Right lobe of liver (tissue), 6 donors: Measurements from ENCODE around the gene PLOD3. TPM values are rescaled to one million over a fixed set of nuclear protein-coding genes. Genes with fewer than 3 reads are reported as not detected.

Experiments used
- ATAC-seq, 4 donors: fragments of 200-7000 bp; cut with Tn5 transposase; one replicate each; pipeline ENCODE4 v1.9.1; 2020; ENCODE audit warnings: mild to moderate bottlenecking in 4 of 4, moderate library complexity in 4 of 4
- DNase-seq, 3 donors: peaks; one replicate each; pipeline ENCODE4 v3.0.0-alpha.2; 2020
- H3K27ac ChIP-seq, 3 donors: fragments of 200-600 bp; one replicate each; pipeline ENCODE4 v1.8.0; 2022
- H3K27me3 ChIP-seq, 2 donors: fragments of 200-600 bp; one replicate each; pipeline ENCODE4 v1.8.0; 2022
- H3K36me3 ChIP-seq, 4 donors: fragments of 200-600 bp; sonication (generic) in 1 of 4; one replicate each; pipeline versions ENCODE4 v1.5.1 to v1.8.0; 2017 to 2022; ENCODE audit warnings: control low read depth in 1 of 4
- H3K4me1 ChIP-seq, 4 donors: fragments of 200-600 bp; sonication (generic) in 1 of 4; one replicate each; pipeline versions ENCODE4 v1.5.1 to v1.8.0; 2017 to 2022; ENCODE audit warnings: control low read depth in 1 of 4
- H3K4me3 ChIP-seq, 3 donors: fragments of 200-600 bp; one replicate each; pipeline ENCODE4 v1.8.0; 2022
- H3K9me3 ChIP-seq, 4 donors: fragments of 200-600 bp; sonication (generic) in 1 of 4; one replicate each; pipeline versions ENCODE4 v1.5.1 to v1.8.0; 2017 to 2022; ENCODE audit warnings: control low read depth in 1 of 4
- CTCF ChIP-seq, 4 donors: fragments of 200-600 bp in 3 of 4; fragments of 450-650 bp in 1 of 4; IDR thresholded peaks; one replicate each; pipeline versions ENCODE4 v1.5.1 to v1.8.0; 2016 to 2022; ENCODE audit warnings: antibody characterized with exemption in 4 of 4, mild to moderate bottlenecking in 2 of 4
- POLR2A ChIP-seq: fragments of 450-650 bp; IDR thresholded peaks from one replicate; pipeline ENCODE4 v1.6.1; 2017; ENCODE audit warnings: antibody characterized with exemption, mild to moderate bottlenecking
- WGBS: methylation state at CpG from one replicate; pipeline ENCODE4 v1.1.6; 2018; ENCODE audit warnings: low coverage, low lambda C conversion rate; ENCODE audit not compliant: insufficient coverage; ENCODE audit errors: missing lambda C conversion rate; 5-methylcytosine and 5-hydroxymethylcytosine counted together
- intact Hi-C, 2 donors: fragments of 100-400 bp; cut with DNase I; formaldehyde crosslinking; loops; one replicate each; pipeline versions ENCODE4 v1.11.2 to v1.14.1; 2022
- total RNA-seq, 6 experiments: library from RNA; depleted of rRNA in 2 of 6; stranded (reverse); fragments of >200 nt in 2 of 6; fragmentation: NEBNext Ultra II Directional in 3 of 6; extraction: Animal tissue kit (Norgen Biotek cat#: 25700) in 3 of 6; gene quantifications; one replicate each; pipeline versions ENCODE4 v1.1.0 to v1.2.4, GENCODE V29; 2016 to 2023
- donor health status: DM: no; HTN: yes; CAD: no.
- donor health status: DM: no; HTN: no; CAD: no.
- donor health status: DM: no; HTN: no; CAD: no.
- donor health status: DM: no; HTN: yes; CAD: no.
- donor health status: DM: no; HTN: yes; CAD: no.

PLOD3 gene
- total RNA-seq, 6 experiments from 2014 or later, result 41.7 to 57.5 (median 54.3) TPM

- no peaks in the 10 kb centered on the region for H3K9me3 ChIP-seq
- peaks cover 0 to 37% (median 18%) of the 10 kb centered on the region in 4 donors for H3K4me1 ChIP-seq
- intact Hi-C loops, result no loop called here
- DNase-seq, result no peak
- 74% methylated on average over 11 of the region's 12 CpGs for WGBS
- no peak overlapping the region for H3K27ac ChIP-seq
- H3K36me3 ChIP-seq, result peaks cover 0 to 17% (median 6%) of the 10 kb centered on the region in 4 donors
- ATAC-seq, result no peak
- H3K4me3 ChIP-seq, result no peak overlapping the region
- no peaks in the 10 kb centered on the region for H3K27me3 ChIP-seq
- TF ChIP-seq CTCF (IDR thresholded peaks at IDR 0.05) (no peak), POLR2A (no peak)
These were observed 23.6 kb upstream of the PLOD3 start for GRCh38 chr7:101241015-101241363.

- H3K36me3 ChIP-seq, result peaks cover 0 to 17% (median 6%) of the 10 kb centered on the region in 4 donors
- H3K27me3 ChIP-seq, result no peaks in the 10 kb centered on the region
- TF ChIP-seq CTCF (IDR thresholded peaks at IDR 0.05) (no peak), POLR2A (no peak)
- DNase-seq, result peak in 1 of 3 donors; percentile 35
- WGBS, result 77% methylated on average over 14 of the region's 32 CpGs
- no peak for ATAC-seq
- no peak overlapping the region for H3K27ac ChIP-seq
- H3K9me3 ChIP-seq, result no peaks in the 10 kb centered on the region
- H3K4me1 ChIP-seq, result peaks cover 0 to 32% (median 16%) of the 10 kb centered on the region in 4 donors
- intact Hi-C loops, result no loop called here
- no peak overlapping the region for H3K4me3 ChIP-seq
These were observed 23.0 kb upstream of the PLOD3 start for GRCh38 chr7:101240226-101241014.

GRCh38 chr7:101239951-101240220 lies 22.5 kb upstream of the PLOD3 start:
- no peak for TF ChIP-seq POLR2A
- no peak for TF ChIP-seq CTCF (IDR thresholded peaks at IDR 0.05)

GRCh38 chr7:101239191-101239950 lies 22.0 kb upstream of the PLOD3 start:
- Histone ChIP-seq H3K27ac (peak overlapping the region; percentile 79 to 97 (median 81)), H3K4me3 (no peak overlapping the region), H3K4me1 (peaks cover 0 to 30% (median 15%) of the 10 kb centered on the region in 4 donors), H3K36me3 (peaks cover 0 to 17% (median 6%) of the 10 kb centered on the region in 4 donors), H3K27me3 (no peaks in the 10 kb centered on the region), H3K9me3 (no peaks in the 10 kb centered on the region)
- ATAC-seq (peak in 3 of 4 donors; percentile 3 to 5 (median 4)), DNase-seq (peak in 1 of 3 donors; percentile 53)
- intact Hi-C loops, result no loop called here
- WGBS, result 50% methylated on average over 15 of the region's 27 CpGs
- no peak for TF ChIP-seq CTCF (IDR thresholded peaks at IDR 0.05)

More at GRCh38 chr7:101239951-101240220, 22.5 kb upstream of the PLOD3 start:
- ATAC-seq, result no peak
- intact Hi-C loops, result no loop called here
- DNase-seq, result no peak
- no peak overlapping the region for H3K4me3 ChIP-seq
- no peaks in the 10 kb centered on the region for H3K27me3 ChIP-seq
- H3K9me3 ChIP-seq, result no peaks in the 10 kb centered on the region
- peaks cover 0 to 30% (median 15%) of the 10 kb centered on the region in 4 donors for H3K4me1 ChIP-seq
- WGBS, result no CpG with 5 or more reads among the region's 9 CpGs
- H3K36me3 ChIP-seq, result peaks cover 0 to 17% (median 6%) of the 10 kb centered on the region in 4 donors
- peak overlapping the region in 1 of 3 donors; percentile 97 for H3K27ac ChIP-seq
